CD4-positive, alpha-beta memory T cell (primary cell): ENCODE results near the gene LOC101059915. TPM values are rescaled to one million over a fixed set of nuclear protein-coding genes. Genes with fewer than 3 reads are reported as not detected.
"Not testable (repeated sequence)": the region's sequence is repeated elsewhere in the genome, so short reads cannot be mapped to it uniquely, and the experiment has no call there.

Experiments
- CTCF ChIA-PET: fragments of 350-600 bp; sonication (Branson Sonifier 250); formaldehyde crosslinking; loops from one replicate; lab custom pipeline; 2021; ENCODE audit warnings: inconsistent platforms; ENCODE audit not compliant: partially characterized antibody; lab: Charles Lee
- POLR2A ChIA-PET: fragments of 350-600 bp; sonication (Branson Sonifier 250); formaldehyde crosslinking; loops from one replicate; lab custom pipeline; 2021; ENCODE audit not compliant: partially characterized antibody; lab: Charles Lee
- DNase-seq, 5 donors: peaks; one replicate each; pipeline versions ENCODE4 v3.0.0 to v3.0.0-alpha.2; 2020 to 2022; ENCODE audit warnings: mixed read lengths in 1 of 5
- H3K27ac ChIP-seq: one replicate; pipeline ENCODE4 v1.7.0; 2013; ENCODE audit warnings: low read depth, low read length
- H3K27me3 ChIP-seq: 2 replicates; pipeline ENCODE4 v1.7.0; 2013; ENCODE audit warnings: mild to moderate bottlenecking, low read length, moderate library complexity; ENCODE audit not compliant: insufficient read depth
- H3K36me3 ChIP-seq: 2 replicates; pipeline ENCODE4 v1.7.0; 2013; ENCODE audit warnings: mild to moderate bottlenecking, low read length, moderate library complexity; ENCODE audit not compliant: insufficient read depth
- H3K4me1 ChIP-seq: 2 replicates; pipeline ENCODE4 v1.7.0; 2013; ENCODE audit warnings: mild to moderate bottlenecking, low read length, moderate library complexity; ENCODE audit not compliant: insufficient read depth
- H3K4me3 ChIP-seq, 2 donors: one replicate each; pipeline ENCODE4 v1.7.0; 2013; ENCODE audit warnings: low read length in 2 of 2, mild to moderate bottlenecking in 1 of 2
- H3K9me3 ChIP-seq, 2 donors: one replicate each; pipeline ENCODE4 v1.7.0; 2013; ENCODE audit warnings: low read length in 2 of 2, control low read depth in 1 of 2; ENCODE audit not compliant: control insufficient read depth in 1 of 2
- H3K27ac Mint-ChIP-seq, 7 donors: one replicate each; pipeline ENCODE4 v1.8.0; 2020 to 2021; ENCODE audit warnings: mixed read lengths in 7 of 7, mild to moderate bottlenecking in 6 of 7, inconsistent platforms in 3 of 7, moderate library complexity in 3 of 7
- H3K27me3 Mint-ChIP-seq, 2 donors: one replicate each; pipeline ENCODE4 v1.8.0; 2020 to 2021; ENCODE audit warnings: mixed read lengths in 2 of 2
- H3K36me3 Mint-ChIP-seq, 2 donors: one replicate each; pipeline ENCODE4 v1.8.0; 2020 to 2021; ENCODE audit warnings: mixed read lengths in 2 of 2, inconsistent platforms in 1 of 2, mild to moderate bottlenecking in 1 of 2
- H3K4me1 Mint-ChIP-seq, 4 donors: one replicate each; pipeline ENCODE4 v1.8.0; 2020 to 2021; ENCODE audit warnings: mixed read lengths in 4 of 4, mild to moderate bottlenecking in 1 of 4
- H3K4me3 Mint-ChIP-seq, 8 donors: one replicate each; pipeline ENCODE4 v1.8.0; 2020 to 2021; ENCODE audit warnings: mixed read lengths in 8 of 8, mild to moderate bottlenecking in 7 of 8, moderate library complexity in 6 of 8, inconsistent platforms in 3 of 8
- H3K9me3 Mint-ChIP-seq, 8 donors: one replicate each; pipeline ENCODE4 v1.8.0; 2020 to 2021; ENCODE audit warnings: mixed read lengths in 8 of 8, mild to moderate bottlenecking in 5 of 8, inconsistent platforms in 3 of 8, moderate library complexity in 1 of 8
- intact Hi-C: fragments of 100-400 bp; cut with micrococcal nuclease; formaldehyde crosslinking; loops from one replicate; pipeline ENCODE4 v1.15.1; 2023
- polyA plus RNA-seq, 2 donors: library from polyadenylated mRNA; unstranded; fragments of 300-500 nt; fragmentation: Illumina TruSeq; gene quantifications; one replicate each; pipeline ENCODE4 v1.2.3, GENCODE V29; 2021
- total RNA-seq, 2 experiments: library from RNA; stranded (reverse); gene quantifications; one replicate each; pipeline ENCODE4 v1.2.3, GENCODE V29; 2021

The LOC101059915 gene

GRCh38 chrX:71718185-71718584 is 50.8 kb downstream of the LOC101059915 start, which contains the start of gene CXorf49:
Gene CXorf49, minus strand, starts transcription at chrX:71718285. Its CDS starts 134 bp downstream, at chrX:71718151.
- H3K9me3 ChIP-seq, DNase-seq, H3K4me1 Mint-ChIP-seq, H3K4me3 ChIP-seq, H3K27ac Mint-ChIP-seq, POLR2A ChIA-PET, H3K27ac ChIP-seq, H3K4me3 Mint-ChIP-seq, intact Hi-C loops, CTCF ChIA-PET, H3K36me3 ChIP-seq, H3K4me1 ChIP-seq, H3K27me3 ChIP-seq, H3K36me3 Mint-ChIP-seq, H3K9me3 Mint-ChIP-seq, H3K27me3 Mint-ChIP-seq: not testable (repeated sequence)

DNA sequence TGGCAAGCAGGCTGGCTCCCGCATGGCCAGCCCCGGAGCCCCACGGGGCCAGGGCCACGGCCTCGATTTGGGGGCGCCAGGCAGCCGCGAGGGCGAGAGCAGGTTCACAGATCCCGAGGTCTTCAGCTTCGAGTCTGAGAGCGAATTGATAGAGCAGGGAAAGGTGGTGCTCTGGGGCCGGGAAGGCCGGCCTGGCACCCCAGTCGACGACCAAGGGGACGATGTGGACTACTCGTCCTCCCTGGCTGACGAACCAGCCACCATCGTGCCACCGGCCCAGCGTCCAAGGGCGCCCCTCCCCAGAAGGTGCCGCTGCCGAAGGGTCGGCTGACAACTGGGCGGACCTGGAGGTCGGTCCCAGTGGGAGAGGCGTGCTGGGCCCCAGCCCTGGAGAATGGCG is 51.8 kb downstream of the LOC101059915 start:
- H3K36me3 ChIP-seq, H3K36me3 Mint-ChIP-seq, H3K4me1 Mint-ChIP-seq, H3K27ac ChIP-seq, CTCF ChIA-PET, H3K4me1 ChIP-seq, H3K27me3 ChIP-seq, H3K9me3 Mint-ChIP-seq, H3K4me3 Mint-ChIP-seq, H3K27ac Mint-ChIP-seq, H3K4me3 ChIP-seq, H3K9me3 ChIP-seq, POLR2A ChIA-PET, H3K27me3 Mint-ChIP-seq, intact Hi-C loops: not testable (repeated sequence)
- DNase-seq, result peak in 1 of 5 donors; percentile 0

- H3K4me1 ChIP-seq, POLR2A ChIA-PET, DNase-seq, H3K4me3 ChIP-seq, H3K27ac ChIP-seq, H3K27me3 ChIP-seq, H3K36me3 ChIP-seq, H3K4me1 Mint-ChIP-seq, CTCF ChIA-PET, H3K36me3 Mint-ChIP-seq, H3K4me3 Mint-ChIP-seq, H3K9me3 Mint-ChIP-seq, H3K27me3 Mint-ChIP-seq, H3K27ac Mint-ChIP-seq, H3K9me3 ChIP-seq, intact Hi-C loops: not testable (repeated sequence)
Measured at GRCh38 chrX:71720289-71720886, 53.0 kb downstream of the LOC101059915 start.

Other genes starting within 250 kb of the LOC101059915 start
- 100 to 1,000 TPM; 515 to 525 TPM for gene OGT, start 134.4 kb upstream of the LOC101059915 start, total RNA-seq
- 10 to 100 TPM; 18.3 to 39.0 TPM for gene OGT, start 134.4 kb upstream of the LOC101059915 start, polyA plus RNA-seq
- gene GCNA, start 89.1 kb upstream of the LOC101059915 start, total RNA-seq, result 10 to 100 TPM; 10.2 to 11.4 TPM
- gene GCNA, start 89.1 kb upstream of the LOC101059915 start, polyA plus RNA-seq, result under 1 TPM in 1 of 2 donors, not detected in 1; 0.40 TPM
- 10 to 100 TPM; 28.5 to 32.5 TPM for gene CXCR3, start 49.0 kb upstream of the LOC101059915 start, total RNA-seq
- gene CXCR3, start 49.0 kb upstream of the LOC101059915 start, polyA plus RNA-seq, result 100 to 1,000 TPM in 1 of 2 donors, 10 to 100 TPM in 1; 45.6 to 153 TPM
- gene CXorf49, start 50.7 kb downstream of the LOC101059915 start, total RNA-seq, result not detected
- gene CXorf49, start 50.7 kb downstream of the LOC101059915 start, polyA plus RNA-seq, result not detected
- gene CXorf49B, start 95.8 kb downstream of the LOC101059915 start, total RNA-seq, result not detected
- gene CXorf49B, start 95.8 kb downstream of the LOC101059915 start, polyA plus RNA-seq, result not detected
- gene NHSL2, start 243.3 kb downstream of the LOC101059915 start, total RNA-seq, result 1 to 10 TPM; 8.1 to 8.4 TPM
- gene NHSL2, start 243.3 kb downstream of the LOC101059915 start, polyA plus RNA-seq, result 10 to 100 TPM; 12.7 to 27.2 TPM